Right forelimb (tissue), 1 donor: ENCODE measurements around the gene SLC25A3.
"Not testable (repeated sequence)": the region's sequence is repeated elsewhere in the genome, so short reads cannot be mapped to it uniquely, and the experiment has no call there.

Source experiments
- DNase-seq: peaks from one replicate; pipeline ENCODE4 v3.0.0-alpha.2; 2018

The SLC25A3 gene

GRCh38 chr12:98593351-98594049 is at the start of gene SLC25A3:
Gene SLC25A3 (plus strand): TSS chr12:98593686. CDS start chr12:98593979, 293 bp downstream.
- peak; percentile 98 for DNase-seq

- DNase-seq: no peak
These were observed 49.8 kb upstream of the SLC25A3 start for GRCh38 chr12:98543701-98544100.

- no peak for DNase-seq
These were observed 48.7 kb upstream of the SLC25A3 start for GRCh38 chr12:98544751-98545150.

GRCh38 chr12:98549371-98550110 is 43.9 kb upstream of the SLC25A3 start:
- no peak for DNase-seq

GRCh38 chr12:98551787-98552186 is 41.7 kb upstream of the SLC25A3 start:
- DNase-seq: no peak

- not testable (repeated sequence) for DNase-seq
These were observed 35.4 kb upstream of the SLC25A3 start for GRCh38 chr12:98558097-98558496.

GRCh38 chr12:98559666-98560065 is 33.8 kb upstream of the SLC25A3 start:
- DNase-seq: no peak

- DNase-seq: no peak
These were observed 31.6 kb upstream of the SLC25A3 start for GRCh38 chr12:98561846-98562245.

- DNase-seq: no peak
These were observed 21.5 kb upstream of the SLC25A3 start for GRCh38 chr12:98572010-98572409.

- no peak for DNase-seq
These were observed 19.4 kb upstream of the SLC25A3 start for GRCh38 chr12:98574110-98574509.

- no peak for DNase-seq
These were observed 18.5 kb upstream of the SLC25A3 start for GRCh38 chr12:98575013-98575412.

GRCh38 chr12:98576795-98577194 is 16.7 kb upstream of the SLC25A3 start:
- DNase-seq: not testable (repeated sequence)

- DNase-seq: no peak
These were observed 15.1 kb upstream of the SLC25A3 start for GRCh38 chr12:98578392-98578791.

GRCh38 chr12:98578821-98579220 is 14.7 kb upstream of the SLC25A3 start:
- no peak for DNase-seq

GRCh38 chr12:98579347-98579746 is 14.1 kb upstream of the SLC25A3 start:
- no peak for DNase-seq

- DNase-seq: no peak
These were observed 13.7 kb upstream of the SLC25A3 start for GRCh38 chr12:98579835-98580234.

GRCh38 chr12:98580695-98581094 is 12.8 kb upstream of the SLC25A3 start:
- DNase-seq: no peak

- no peak for DNase-seq
These were observed 12.4 kb upstream of the SLC25A3 start for GRCh38 chr12:98581101-98581500.

GRCh38 chr12:98582093-98582492 is 11.4 kb upstream of the SLC25A3 start:
- DNase-seq: no peak

GRCh38 chr12:98587084-98587483 is 6.4 kb upstream of the SLC25A3 start:
- DNase-seq: no peak

GRCh38 chr12:98591209-98591608 is 2.3 kb upstream of the SLC25A3 start:
- no peak for DNase-seq

GRCh38 chr12:98592825-98593322 is 612 bp upstream of the SLC25A3 start:
- no peak for DNase-seq

- no peak for DNase-seq
These were observed 757 bp downstream of the SLC25A3 start for GRCh38 chr12:98594050-98594835.
